Measurements from ENCODE around the gene DIS3L. TPM values are rescaled to one million over a fixed set of nuclear protein-coding genes. Genes with fewer than 3 reads are reported as not detected.

Gene DIS3L
- total and polyA plus RNA-seq, 2 donors (not counting 3 experiments of a cell fraction or from before 2014, with no cell fraction given): 7.8 to 27.9 TPM

- no peaks in the 10 kb centered on the region for H4K20me1 ChIP-seq (replicated peaks; ENCODE audit: control insufficient read depth, extremely low read depth, insufficient read depth, low read length)
- no peaks in the 10 kb centered on the region for H3K9me1 ChIP-seq (replicated peaks; ENCODE audit: control insufficient read depth, extremely low read depth, insufficient read depth, low read length)
- no peak for FAIRE-seq
- no TSS peak for BruUV-seq (replicated peaks)
- H3K27me3 ChIP-seq (ENCODE audit: control insufficient read depth in 2 of 2, insufficient read depth in 2 of 2, low read length in 2 of 2): peaks cover 14 to 33% of the 10 kb centered on the region in 2 experiments
- H2AFZ ChIP-seq (ENCODE audit: low read depth, low read length): no peak overlapping the region
- no peaks in the 10 kb centered on the region for H3K9me3 ChIP-seq (replicated peaks; ENCODE audit: control insufficient read depth, insufficient read depth, low read length)
- H3K4me3 ChIP-seq (replicated peaks in 1 of 3; ENCODE audit: insufficient read depth in 1 of 3, low read depth in 1 of 3, low read length in 3 of 3): no peak overlapping the region
- ChIA-PET CTCF (interaction anchor here (1.1 kb wide), 1 partner anchor 22 kb away, joined by 4 read pairs; no protein-coding TSS in a partner anchor), POLR2A (no interaction called here)
- no peaks in the 10 kb centered on the region for H3K36me3 ChIP-seq (ENCODE audit: control insufficient read depth in 2 of 2, extremely low read depth in 1 of 2, insufficient read depth in 2 of 2, low read length in 2 of 2)
- H3K27ac ChIP-seq (ENCODE audit: insufficient read depth, low read depth, low read length): no peak overlapping the region
- DNase-seq (ENCODE audit: low read depth, low spot score): no peak
- no peak overlapping the region for H3K9ac ChIP-seq (replicated peaks; ENCODE audit: extremely low read depth, insufficient read depth, low read length)
- H3K4me1 ChIP-seq (ENCODE audit: control insufficient read depth, extremely low read depth, insufficient read depth, low read length): no peaks in the 10 kb centered on the region
- H3K4me2 ChIP-seq (ENCODE audit: insufficient read depth, low read length): no peak overlapping the region
- intact Hi-C loops (cut with micrococcal nuclease) (no loop called here), dilution Hi-C loops (cut with MboI; ENCODE audit: extremely low pct_ligation_motif_present, low sequenced_read_pairs) (no loop called here)
- H3K79me2 ChIP-seq (ENCODE audit: control insufficient read depth, insufficient read depth, low read length): no peaks in the 10 kb centered on the region
- no peak for TF ChIP-seq EZH2 (IDR thresholded peaks at IDR 0.05; ENCODE audit: borderline replicate concordance, low read depth, low read length, severe bottlenecking)
- TF ChIP-seq POLR2A (IDR thresholded peaks at IDR 0.05; ENCODE audit: low read depth, low read length): no peak
- TF ChIP-seq JUN (IDR thresholded peaks at IDR 0.05; ENCODE audit: borderline replicate concordance, insufficient read depth, insufficient read length, low read depth): no peak
- TF ChIP-seq CTCF (IDR thresholded peaks at IDR 0.05; ENCODE audit: extremely low read depth in 1 of 2, insufficient read depth in 1 of 2, low read depth in 1 of 2, low read length in 2 of 2): no peak
- no peak for TF ChIP-seq FOS (IDR thresholded peaks at IDR 0.05; ENCODE audit: borderline replicate concordance, insufficient read depth, low read length)
- TF ChIP-seq GATA2 (IDR thresholded peaks at IDR 0.05; ENCODE audit: insufficient read depth, insufficient read length, low read depth, low read length): no peak
- no peak for TF ChIP-seq MAX (IDR thresholded peaks at IDR 0.05; ENCODE audit: insufficient read depth, insufficient read length)
These were observed 28.4 kb upstream of the DIS3L start for GRCh38 chr15:66264859-66265513.
